ENCODE results near the gene SLC2A4RG. TPM values are rescaled to one million over a fixed set of nuclear protein-coding genes. Genes with fewer than 3 reads are reported as not detected.

The SLC2A4RG gene
- total RNA-seq, 1 donor: 24.2 TPM

GRCh38 chr20:63703976-63704748, 35.4 kb upstream of the SLC2A4RG start:
- DNase-seq (ENCODE audit: low read depth): no peak
- TF ChIP-seq CTCF (IDR thresholded peaks at IDR 0.05; ENCODE audit: insufficient read depth, low read depth, low read length): no peak
- H3K4me3 ChIP-seq (ENCODE audit: low read depth, low read length): no peak overlapping the region

GRCh38 chr20:63704749-63705117, 34.8 kb upstream of the SLC2A4RG start:
- TF ChIP-seq CTCF (IDR thresholded peaks at IDR 0.05; ENCODE audit: insufficient read depth, low read depth, low read length): no peak
- no peak overlapping the region for H3K4me3 ChIP-seq (ENCODE audit: low read depth, low read length)
- no peak for DNase-seq (ENCODE audit: low read depth)

- no peak for DNase-seq (ENCODE audit: low read depth)
- no peak overlapping the region for H3K4me3 ChIP-seq (ENCODE audit: low read depth, low read length)
- no peak for TF ChIP-seq CTCF (IDR thresholded peaks at IDR 0.05; ENCODE audit: insufficient read depth, low read depth, low read length)
Measured at GRCh38 chr20:63705232-63706026, 34.1 kb upstream of the SLC2A4RG start.

- peak overlapping the region; percentile 80 for H3K4me3 ChIP-seq (ENCODE audit: low read depth, low read length)
- no peak for DNase-seq (ENCODE audit: low read depth)
- no peak for TF ChIP-seq CTCF (IDR thresholded peaks at IDR 0.05; ENCODE audit: insufficient read depth, low read depth, low read length)
Measured at GRCh38 chr20:63706027-63706695, 33.4 kb upstream of the SLC2A4RG start.

GRCh38 chr20:63706852-63707557, 32.6 kb upstream of the SLC2A4RG start:
- TF ChIP-seq CTCF (IDR thresholded peaks at IDR 0.05; ENCODE audit: insufficient read depth, low read depth, low read length): peak; percentile 26
- DNase-seq (ENCODE audit: low read depth): peak; percentile 48
- peak overlapping the region; percentile 80 for H3K4me3 ChIP-seq (ENCODE audit: low read depth, low read length)

GRCh38 chr20:63707558-63708300, 31.8 kb upstream of the SLC2A4RG start, which contains the start of the genes ARFRP1 and ZGPAT:
Gene ARFRP1 (minus strand): TSS chr20:63707976. CDS start chr20:63707091, 885 bp downstream.
Gene ZGPAT (plus strand): TSS chr20:63708039. CDS start chr20:63708581, 542 bp downstream.
- TF ChIP-seq CTCF (IDR thresholded peaks at IDR 0.05; ENCODE audit: insufficient read depth, low read depth, low read length): no peak
- DNase-seq (ENCODE audit: low read depth): peak; percentile 81
- peak within 1 kb of the TSS; percentile 80 for H3K4me3 ChIP-seq (ENCODE audit: low read depth, low read length)
